Endothelial cell of hepatic sinusoid (primary cell): ENCODE measurements around the gene CHST11.

ENCODE experiments used
- in situ Hi-C: cut with HindIII; loops from 2 replicates; pipeline ENCODE4 v1.10.0; 2017; ENCODE audit warnings: low sequenced_read_pairs

The CHST11 gene

GRCh38 chr12:104683831-104684503, 227.2 kb downstream of the CHST11 start:
- in situ Hi-C loops: no loop called here

- in situ Hi-C loops: no loop called here
Measured at GRCh38 chr12:104684884-104685283, 228.1 kb downstream of the CHST11 start.

GRCh38 chr12:104685366-104685765, 228.6 kb downstream of the CHST11 start:
- in situ Hi-C loops: no loop called here

GRCh38 chr12:104686196-104686595, 229.4 kb downstream of the CHST11 start:
- in situ Hi-C loops: no loop called here

- in situ Hi-C loops: no loop called here
Measured at GRCh38 chr12:104687823-104688573, 231.2 kb downstream of the CHST11 start.

GRCh38 chr12:104689635-104690034, 232.9 kb downstream of the CHST11 start:
- in situ Hi-C loops: no loop called here

GRCh38 chr12:104691721-104692556, 235.2 kb downstream of the CHST11 start:
- in situ Hi-C loops: no loop called here

GRCh38 chr12:104692557-104693218, 235.9 kb downstream of the CHST11 start:
- in situ Hi-C loops: no loop called here

- in situ Hi-C loops: no loop called here
Measured at GRCh38 chr12:104693493-104693892, 236.7 kb downstream of the CHST11 start.

- in situ Hi-C loops: no loop called here
Measured at GRCh38 chr12:104694161-104694560, 237.4 kb downstream of the CHST11 start.

GRCh38 chr12:104694711-104695110, 238.0 kb downstream of the CHST11 start:
- in situ Hi-C loops: no loop called here

- in situ Hi-C loops: no loop called here
Measured at GRCh38 chr12:104695453-104696148, 238.9 kb downstream of the CHST11 start.

GRCh38 chr12:104697186-104697585, 240.4 kb downstream of the CHST11 start:
- in situ Hi-C loops: no loop called here

- in situ Hi-C loops: no loop called here
Measured at GRCh38 chr12:104698871-104699270, 242.1 kb downstream of the CHST11 start.

GRCh38 chr12:104699489-104700190, 242.9 kb downstream of the CHST11 start:
- in situ Hi-C loops: no loop called here

GRCh38 chr12:104700324-104700723, 243.6 kb downstream of the CHST11 start:
- in situ Hi-C loops: no loop called here

GRCh38 chr12:104701301-104701700, 244.6 kb downstream of the CHST11 start:
- in situ Hi-C loops: no loop called here

GRCh38 chr12:104701756-104702155, 245.0 kb downstream of the CHST11 start:
- in situ Hi-C loops: no loop called here

GRCh38 chr12:104702565-104703139, 245.9 kb downstream of the CHST11 start:
- in situ Hi-C loops: no loop called here
